ENCODE measurements around the gene GPR17. TPM values are rescaled to one million over a fixed set of nuclear protein-coding genes. Genes with fewer than 3 reads are reported as not detected.

Gene GPR17
- total RNA-seq, 1 donor from 2014 or later: not detected

- no peak for DNase-seq
Observed at GRCh38 chr2:127615511-127616166, 30.3 kb upstream of the GPR17 start.

- DNase-seq: no peak
Observed at GRCh38 chr2:127618551-127619202, 27.3 kb upstream of the GPR17 start.

GRCh38 chr2:127619203-127619590, 26.8 kb upstream of the GPR17 start:
- no peak for DNase-seq

- DNase-seq: no peak
Observed at GRCh38 chr2:127619877-127620705, 25.9 kb upstream of the GPR17 start.

GRCh38 chr2:127620866-127621265, 25.1 kb upstream of the GPR17 start:
- DNase-seq: no peak

- DNase-seq: no peak
Observed at GRCh38 chr2:127621981-127622431, 23.9 kb upstream of the GPR17 start.

- no peak for DNase-seq
Observed at GRCh38 chr2:127622561-127623387, 23.2 kb upstream of the GPR17 start.

- no peak for DNase-seq
Observed at GRCh38 chr2:127623388-127624319, 22.3 kb upstream of the GPR17 start.

- DNase-seq: no peak
Observed at GRCh38 chr2:127624320-127624755, 21.6 kb upstream of the GPR17 start.

- no peak for DNase-seq
Observed at GRCh38 chr2:127624756-127625571, 21.0 kb upstream of the GPR17 start.

GRCh38 chr2:127625572-127625951, 20.4 kb upstream of the GPR17 start:
- no peak for DNase-seq

GRCh38 chr2:127626175-127626574, 19.8 kb upstream of the GPR17 start:
- no peak for DNase-seq

GRCh38 chr2:127626917-127627739, 18.8 kb upstream of the GPR17 start:
- DNase-seq: no peak

GRCh38 chr2:127627740-127628571, 18.0 kb upstream of the GPR17 start:
- no peak for DNase-seq

- DNase-seq: no peak
Observed at GRCh38 chr2:127628767-127629614, 17.0 kb upstream of the GPR17 start.

GRCh38 chr2:127629637-127630036, 16.3 kb upstream of the GPR17 start:
- DNase-seq: no peak

GRCh38 chr2:127630096-127630863, 15.7 kb upstream of the GPR17 start:
- DNase-seq: no peak

Data from dermis blood vessel endothelial cell (primary cell).